Activated T-cell treated with anti-CD3 and anti-CD28 coated beads, Interleukin-2, amount 50 U/mL, for 1 hour (primary cell): ENCODE results near the gene PAK4.

Source experiments
- DNase-seq: peaks from one replicate; pipeline ENCODE4 v3.0.0-alpha.2; 2020

PAK4 gene

DNA sequence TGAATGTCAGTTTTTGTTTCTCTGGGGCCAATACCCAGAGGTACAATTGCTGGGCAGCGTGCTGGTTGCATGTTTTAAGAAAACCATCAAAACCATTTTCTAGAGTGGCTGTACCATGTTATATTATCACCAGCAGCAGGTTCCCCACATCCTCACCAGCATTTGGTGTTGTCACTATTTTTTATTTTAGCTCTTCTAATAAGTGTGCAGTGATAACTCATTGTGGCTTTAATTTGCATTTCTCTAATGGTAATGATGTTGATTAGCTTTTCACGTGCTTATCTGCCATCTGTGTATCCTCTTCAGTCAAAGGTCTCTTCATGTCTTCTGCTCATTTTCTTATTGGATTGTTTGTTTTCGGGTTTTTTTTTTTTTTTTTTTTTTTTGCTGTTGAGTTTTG lies 21.9 kb downstream of the PAK4 start:
- no peak for DNase-seq

DNA sequence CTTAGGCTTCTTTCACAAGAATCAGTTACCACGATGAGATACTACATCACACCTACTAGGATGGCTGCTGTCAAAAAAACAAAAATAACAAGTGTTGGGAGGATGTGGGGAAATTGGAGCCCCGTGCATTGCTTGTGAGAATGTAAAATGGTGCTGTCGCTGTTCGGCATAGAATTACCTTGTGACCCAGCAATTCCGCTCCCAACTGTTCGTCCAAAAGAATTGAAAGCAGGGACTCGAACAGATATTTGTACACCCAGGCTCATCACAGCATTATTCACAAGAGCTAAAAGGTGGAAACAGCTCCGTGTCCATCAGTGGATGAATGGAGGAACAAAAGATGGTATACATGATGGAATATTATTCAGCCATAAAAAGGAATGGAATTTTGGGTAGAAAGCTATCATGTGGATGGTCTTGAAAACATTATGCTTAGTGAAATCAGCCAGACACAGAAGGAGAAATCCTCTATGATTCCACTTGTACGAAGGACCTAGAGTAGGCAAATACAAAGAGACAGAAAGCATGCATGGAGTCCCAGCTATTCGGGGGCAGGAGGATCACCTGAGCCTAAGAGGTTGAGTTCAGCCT lies 23.4 kb downstream of the PAK4 start:
- no peak for DNase-seq

DNA sequence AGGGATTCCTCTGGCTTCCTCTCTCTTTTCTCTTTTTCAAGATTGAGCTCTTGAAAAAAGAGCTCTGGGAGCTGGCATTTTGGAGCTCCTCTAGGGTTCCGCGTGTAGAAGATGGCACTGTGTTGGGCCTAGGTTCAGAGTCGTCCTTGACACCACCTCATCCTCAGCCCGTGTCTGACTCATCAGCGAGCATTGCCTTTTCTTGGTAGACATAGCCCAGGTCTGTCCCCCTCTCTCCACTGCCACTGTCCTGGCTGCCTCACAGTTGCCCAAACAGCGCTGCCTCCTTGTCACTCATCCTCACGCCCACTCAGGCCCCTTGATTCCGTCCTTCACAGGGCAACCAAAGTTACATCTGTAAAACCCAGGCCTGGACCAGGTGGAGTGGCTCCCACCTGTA lies 24.6 kb downstream of the PAK4 start:
- DNase-seq = no peak

DNA sequence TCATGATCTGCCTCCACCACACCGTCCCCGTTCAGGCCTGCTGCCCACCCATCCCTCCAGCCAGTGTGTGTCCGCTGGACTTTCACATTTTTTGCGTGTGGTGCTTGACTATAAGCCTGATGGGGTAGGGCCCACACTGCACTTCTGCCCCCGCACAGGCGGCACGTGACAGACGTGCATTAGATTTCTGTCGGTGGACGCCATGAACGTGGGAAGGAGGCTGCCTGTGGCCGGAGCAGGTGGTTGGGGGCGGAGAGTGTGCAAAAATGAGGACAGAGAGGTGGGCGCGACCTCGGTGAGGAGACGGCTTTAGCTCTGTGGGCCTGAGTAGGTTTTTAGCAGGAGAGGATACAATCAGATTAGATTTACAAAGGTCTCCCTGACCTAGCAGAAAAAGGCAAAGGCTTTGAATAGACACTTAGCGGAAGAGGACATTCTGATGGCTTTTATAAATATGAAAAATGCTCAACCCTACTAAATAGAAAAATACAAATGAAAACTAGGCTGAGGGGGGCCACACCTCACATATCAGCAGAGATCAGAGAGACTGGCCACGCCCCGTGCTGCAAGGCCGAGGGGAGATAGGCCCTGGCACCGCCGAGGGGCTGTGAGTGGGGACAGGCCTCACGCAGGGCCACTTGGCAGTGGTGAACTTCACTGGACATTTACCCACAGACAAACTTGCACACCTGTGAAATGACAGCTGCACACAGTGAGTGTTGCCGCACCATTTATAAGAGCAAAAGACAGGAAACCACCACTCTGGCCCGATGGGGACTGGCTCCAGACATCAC lies 25.4 kb downstream of the PAK4 start:
- DNase-seq = no peak

- DNase-seq = no peak
These were observed 26.5 kb downstream of the PAK4 start for GRCh38 chr19:39152066-39152465.

DNA sequence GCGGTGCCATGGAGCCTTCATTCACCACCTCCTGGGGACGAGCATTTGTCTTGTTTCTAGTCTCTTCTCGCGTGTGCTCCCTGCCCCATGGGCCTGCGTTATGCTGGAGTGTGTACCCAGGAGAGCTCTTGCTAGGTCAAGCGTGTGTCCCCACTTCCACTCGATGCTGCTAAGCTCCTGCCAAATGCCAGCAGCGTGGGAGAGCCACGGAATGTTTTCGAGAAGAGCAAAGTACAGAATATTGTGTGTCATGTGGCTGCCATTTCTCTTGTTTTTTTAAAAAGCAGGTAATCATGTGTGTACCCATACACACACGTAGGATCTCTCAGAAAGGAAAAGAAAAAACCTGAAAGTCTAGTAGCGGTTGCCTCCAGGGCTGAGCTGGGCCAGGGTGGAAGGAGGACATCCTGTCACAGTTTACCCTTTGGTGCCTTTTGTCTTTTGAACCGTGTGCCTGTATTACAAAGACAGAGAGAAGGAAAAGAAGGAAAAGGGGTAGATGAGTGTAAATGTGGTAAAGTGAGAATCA lies 28.6 kb downstream of the PAK4 start:
- no peak for DNase-seq

DNA sequence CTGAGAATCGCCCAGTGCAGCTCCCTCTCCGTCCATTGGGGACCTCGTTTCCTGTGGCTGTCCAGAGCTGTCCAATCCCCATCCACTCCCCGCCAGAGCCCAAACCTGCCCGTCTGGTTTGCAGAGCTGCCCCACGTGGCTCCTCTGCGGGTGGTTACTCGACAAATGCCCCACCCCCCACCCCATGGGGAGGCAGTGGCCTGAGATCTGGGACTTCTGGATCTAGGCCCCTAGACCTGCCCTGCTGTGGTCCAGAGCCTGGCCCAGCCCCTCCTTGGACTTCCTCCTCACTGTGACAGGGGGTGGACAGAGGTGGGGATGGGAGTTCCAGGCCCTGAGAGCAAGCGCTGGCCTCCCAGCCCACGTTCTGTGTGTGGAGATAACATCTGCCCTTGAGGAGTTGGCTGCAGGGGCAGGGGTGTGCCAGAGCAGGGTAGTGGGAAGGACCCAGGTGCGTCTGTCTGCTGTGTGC lies 29.1 kb downstream of the PAK4 start:
- DNase-seq = no peak

DNA sequence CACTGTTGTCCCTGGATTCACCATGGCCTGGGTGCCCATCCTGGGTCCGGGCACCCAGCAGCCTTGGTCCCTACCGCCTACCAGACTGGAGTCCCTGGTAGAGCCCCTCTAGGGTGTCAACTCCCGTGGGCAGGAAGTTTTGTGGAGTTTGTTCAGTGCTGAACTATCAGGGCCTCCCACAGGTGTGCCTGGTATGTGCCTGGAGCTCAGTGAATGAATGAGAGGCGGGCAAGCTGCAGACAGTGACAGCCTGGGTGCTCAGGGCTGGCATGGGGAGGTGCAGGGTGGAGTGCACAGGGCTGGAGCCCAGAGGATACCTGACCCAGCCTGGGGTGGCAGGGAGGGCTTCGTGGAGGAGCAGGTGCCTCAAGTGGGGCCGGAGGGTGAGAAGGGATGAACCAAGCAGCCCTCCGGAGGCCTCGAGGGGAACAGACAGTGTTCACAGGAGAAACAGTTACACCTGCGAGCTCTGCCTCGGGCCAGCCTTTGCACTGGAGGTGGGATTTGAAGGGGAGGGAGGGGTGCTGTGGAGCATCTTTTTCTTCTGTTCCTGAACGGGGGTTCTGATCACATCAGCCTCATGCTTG lies 29.6 kb downstream of the PAK4 start:
- DNase-seq = no peak

- DNase-seq = no peak
These were observed 30.2 kb downstream of the PAK4 start for GRCh38 chr19:39155741-39156140.

- DNase-seq = no peak
These were observed 31.0 kb downstream of the PAK4 start for GRCh38 chr19:39156326-39157230.

DNA sequence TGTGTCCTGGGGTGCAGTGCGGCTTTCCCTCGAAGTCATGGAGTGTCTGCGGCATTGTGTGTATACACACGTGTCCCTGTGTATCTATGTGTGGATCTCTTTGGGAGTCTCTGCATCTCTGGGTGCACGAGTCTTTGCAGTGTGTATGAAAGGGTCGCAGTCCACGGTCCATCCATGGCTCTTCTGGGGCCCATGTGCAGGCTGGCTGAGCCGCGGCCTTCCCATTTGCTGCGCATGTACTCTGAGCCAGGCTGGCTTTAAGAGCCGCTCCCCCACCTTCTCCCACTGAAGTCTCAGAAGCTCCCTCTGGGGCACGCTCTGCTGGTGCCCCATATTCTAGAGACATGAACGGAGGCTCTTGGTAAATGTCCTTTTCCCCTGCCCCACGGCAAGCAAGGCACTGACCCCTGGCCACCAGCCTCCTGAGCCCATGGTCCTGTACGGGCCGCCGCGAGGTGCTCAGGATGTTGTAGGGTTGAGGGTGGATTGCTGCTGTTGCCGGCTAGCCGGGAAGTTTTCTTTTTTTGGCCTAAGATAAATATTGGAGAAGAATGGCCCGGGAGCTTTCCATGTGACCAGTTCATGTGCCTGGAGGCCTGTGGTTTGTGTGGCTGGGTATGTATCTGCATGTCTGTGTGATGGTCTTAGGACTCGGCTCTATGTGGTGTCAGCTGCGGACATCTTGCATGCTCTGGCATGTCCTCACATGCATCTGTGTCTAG lies 31.9 kb downstream of the PAK4 start:
- no peak for DNase-seq

- no peak for DNase-seq
These were observed 32.4 kb downstream of the PAK4 start for GRCh38 chr19:39157997-39158389.

GRCh38 chr19:39158646-39159260 lies 33.2 kb downstream of the PAK4 start:
- DNase-seq = no peak

GRCh38 chr19:39160523-39160861 lies 34.9 kb downstream of the PAK4 start:
- DNase-seq = no peak

DNA sequence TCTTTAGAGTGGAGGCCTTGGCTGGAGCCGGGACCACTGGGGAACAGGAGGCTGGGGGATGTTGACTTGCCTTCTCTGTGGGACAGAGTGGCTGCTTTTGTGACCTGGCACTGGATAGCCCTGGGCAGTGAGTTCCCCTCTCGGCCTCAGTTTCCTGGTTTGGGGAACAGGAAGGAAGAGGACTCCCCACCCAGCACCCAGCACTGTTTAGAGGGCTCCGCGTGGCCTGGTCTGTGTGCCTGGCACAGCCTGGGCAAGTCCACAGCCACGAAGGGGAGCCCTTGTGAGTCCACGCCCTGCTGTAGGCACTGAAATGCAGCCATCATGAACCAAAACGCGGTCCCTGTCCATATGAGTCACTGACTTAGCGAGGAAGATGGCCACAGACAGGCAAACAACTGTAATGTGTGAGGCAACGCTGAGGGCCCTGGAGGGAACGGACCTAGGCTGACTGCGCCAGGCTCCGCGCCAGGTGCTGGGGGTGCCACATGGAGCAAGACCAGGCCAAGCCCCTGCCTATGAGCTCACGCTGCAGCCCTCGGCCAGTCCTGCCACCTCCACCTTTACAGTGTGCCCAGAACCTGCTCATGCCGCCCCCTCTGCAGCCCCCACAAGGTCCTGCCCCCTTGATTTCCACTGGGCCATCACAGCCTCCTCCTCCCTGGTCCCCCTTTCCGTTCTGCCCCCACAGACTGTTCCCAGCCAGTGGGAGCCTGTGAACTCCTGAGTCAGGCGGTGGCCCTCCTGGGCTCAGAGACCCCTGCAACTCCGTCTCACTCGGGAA lies 35.5 kb downstream of the PAK4 start:
- DNase-seq = no peak

DNA sequence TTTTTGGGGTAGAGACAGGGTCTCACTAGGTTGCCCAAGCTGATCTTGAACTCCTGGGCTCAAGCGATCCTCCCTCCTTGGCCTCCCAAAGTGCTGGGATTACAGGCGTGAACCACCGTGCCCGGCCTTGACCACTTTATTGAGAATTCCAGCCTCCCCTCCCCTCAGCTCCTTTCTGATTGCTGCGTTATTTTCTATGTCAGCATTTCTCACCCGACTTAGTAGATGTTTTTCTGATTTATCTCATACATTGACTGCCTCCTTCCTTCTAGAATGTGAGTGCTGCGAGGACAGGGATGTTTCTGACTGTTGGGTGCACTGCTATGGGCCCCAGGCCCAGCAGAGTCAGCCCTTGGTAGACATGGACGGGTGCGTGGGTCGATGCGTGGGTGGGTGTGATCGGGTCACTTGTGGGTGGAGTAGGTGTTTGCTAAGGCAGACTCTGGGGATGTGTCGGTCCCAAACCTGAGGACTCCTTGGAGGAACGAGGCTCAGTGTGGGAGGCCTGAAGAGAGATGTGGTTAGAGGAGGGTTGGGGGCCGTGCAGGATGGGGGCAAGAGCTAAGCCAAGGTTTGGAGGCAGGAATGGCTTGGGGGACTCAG lies 37.0 kb downstream of the PAK4 start:
- no peak for DNase-seq

- no peak for DNase-seq
These were observed 38.0 kb downstream of the PAK4 start for GRCh38 chr19:39163621-39164020.

DNA sequence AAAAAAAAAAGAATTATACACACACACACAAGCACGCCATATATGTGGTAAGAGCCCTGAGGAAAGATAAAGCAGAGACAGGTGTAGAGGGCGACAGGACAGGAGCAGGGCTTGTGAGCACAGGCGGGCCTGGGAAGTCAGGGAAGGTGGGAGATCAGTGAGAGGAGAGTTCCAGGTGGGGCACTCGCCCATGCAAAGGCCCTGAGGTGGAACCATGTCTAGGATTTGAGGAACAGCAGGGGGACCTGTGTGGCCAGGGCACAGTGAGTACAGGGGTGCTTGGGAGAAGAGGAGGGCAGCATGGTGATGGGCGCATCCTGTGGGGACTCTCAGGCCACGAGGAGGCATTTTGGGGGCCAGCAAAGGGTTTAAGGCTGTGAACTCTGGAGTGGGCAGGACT lies 38.7 kb downstream of the PAK4 start:
- no peak for DNase-seq

DNA sequence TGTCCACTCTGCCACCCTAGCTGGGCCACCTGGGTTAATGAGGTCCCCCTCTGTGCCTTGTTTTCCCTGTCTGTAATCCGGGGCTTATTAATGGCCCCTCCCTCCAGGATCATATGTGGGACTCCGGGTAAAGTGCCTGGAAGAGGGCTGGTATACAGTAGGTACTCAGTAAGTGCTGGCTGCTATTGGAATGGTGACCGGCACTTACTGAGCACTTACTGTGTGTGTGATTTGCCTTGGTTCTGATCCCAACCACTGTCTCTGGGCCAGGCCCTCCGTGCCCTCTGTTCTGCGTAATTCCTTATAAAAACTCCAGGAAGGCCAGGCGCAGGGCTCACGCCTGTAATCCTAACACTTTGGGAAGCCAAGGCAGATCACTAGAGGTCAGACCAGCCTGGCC lies 40.3 kb downstream of the PAK4 start:
- no peak for DNase-seq

DNA sequence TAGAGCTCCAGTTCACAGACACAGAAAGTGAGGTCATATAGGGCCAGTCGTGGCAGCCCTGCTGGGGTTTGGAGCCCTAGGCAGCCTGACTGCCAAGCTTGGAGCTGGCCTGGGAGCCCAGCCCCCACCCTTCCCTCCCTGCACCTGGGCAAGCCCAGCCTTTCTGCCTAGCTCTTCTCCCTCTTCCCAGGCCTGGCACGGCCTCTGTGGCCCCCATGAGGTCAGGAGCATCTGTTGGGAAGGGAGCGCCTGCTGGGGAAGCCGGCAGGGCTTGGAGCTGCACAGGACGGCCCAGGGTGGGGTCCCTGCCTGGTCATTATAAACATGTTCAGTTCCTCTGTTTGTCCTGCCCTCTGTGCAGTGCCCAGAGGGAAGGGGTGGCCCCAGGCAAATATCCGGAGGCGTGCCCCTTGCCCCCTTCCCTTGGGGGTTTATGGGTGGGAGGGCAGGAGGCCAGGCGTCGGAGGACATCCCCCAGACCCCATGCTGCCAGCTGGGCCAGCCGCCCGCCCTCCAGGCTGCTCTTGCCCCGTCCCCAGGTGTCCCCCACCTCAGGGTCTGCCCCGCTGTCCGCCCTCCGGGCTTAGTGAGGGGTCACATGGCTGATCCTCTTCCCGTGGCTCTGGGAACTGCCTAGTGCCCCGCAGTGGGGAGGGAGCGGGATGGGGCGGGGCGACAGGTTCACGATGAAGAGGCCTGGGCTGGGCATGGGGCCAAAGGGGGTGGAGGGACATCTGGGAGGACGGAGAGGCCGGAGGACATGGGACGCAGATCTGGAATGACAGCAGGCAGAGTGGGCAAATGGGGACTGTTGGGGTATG lies 41.2 kb downstream of the PAK4 start:
- no peak for DNase-seq
